HG03060 (cell line): ENCODE measurements around the gene RARRES2.
"Not testable (repeated sequence)": the region's sequence is repeated elsewhere in the genome, so short reads cannot be mapped to it uniquely, and the experiment has no call there.

Source experiments
- ATAC-seq: cut with Tn5 transposase; IDR thresholded peaks from one replicate; pipeline ENCODE4 v1.9.1; 2021; ENCODE audit warnings: low read depth, moderate number of reproducible peaks; ENCODE audit not compliant: unreplicated experiment

Gene RARRES2

DNA sequence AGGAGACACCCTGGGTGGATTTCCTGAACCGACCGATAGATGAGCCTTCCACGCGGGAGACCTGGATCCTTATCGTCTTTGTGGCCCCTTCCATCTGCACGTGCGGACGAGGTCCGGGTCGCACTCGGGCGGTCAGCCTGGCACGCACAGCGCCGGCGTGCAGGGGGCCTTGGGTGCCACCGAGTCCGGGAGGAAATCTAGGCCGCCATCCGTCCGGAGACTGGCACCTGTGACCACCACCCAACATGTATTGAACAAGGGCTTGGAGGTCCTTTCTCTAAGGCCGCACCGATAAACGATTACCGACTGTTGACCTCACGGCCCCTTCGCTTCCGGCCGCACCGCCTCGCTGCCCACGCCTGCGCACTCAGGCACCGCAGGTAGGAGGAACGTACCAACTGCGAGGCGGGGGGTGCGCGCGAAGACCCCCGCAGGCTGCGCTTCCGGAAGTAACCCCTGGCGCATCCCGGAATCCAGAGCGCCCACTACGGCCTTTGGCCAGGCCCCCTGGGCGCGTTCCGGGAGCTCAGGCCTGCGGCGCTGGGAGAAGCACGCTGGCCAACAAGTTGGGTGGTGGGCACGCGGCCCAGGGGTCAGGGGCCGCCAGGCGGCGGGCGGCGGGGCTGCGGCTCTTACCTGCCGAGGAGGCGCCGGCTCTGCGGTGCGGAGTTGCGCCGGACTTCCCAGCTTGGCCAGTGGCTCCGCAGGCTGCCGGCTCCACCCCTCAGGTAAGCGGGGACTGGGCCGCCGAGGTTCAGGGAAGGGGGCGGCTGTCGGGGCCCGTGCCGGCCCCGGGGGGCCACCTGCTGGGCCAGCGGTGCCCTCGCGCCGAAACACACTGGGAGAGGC, 18.4 kb downstream of the RARRES2 start, which contains the start of the genes ACTR3C and LRRC61:
Gene ACTR3C, minus strand, starts transcription at position 713 of the 849 bp plus-strand sequence. CDS start 28,249 bp downstream, outside the sequence.
Gene LRRC61, plus strand, starts transcription at position 523 of the 849 bp plus-strand sequence. CDS start 13,507 bp downstream, outside the sequence.
- no peak for ATAC-seq

DNA sequence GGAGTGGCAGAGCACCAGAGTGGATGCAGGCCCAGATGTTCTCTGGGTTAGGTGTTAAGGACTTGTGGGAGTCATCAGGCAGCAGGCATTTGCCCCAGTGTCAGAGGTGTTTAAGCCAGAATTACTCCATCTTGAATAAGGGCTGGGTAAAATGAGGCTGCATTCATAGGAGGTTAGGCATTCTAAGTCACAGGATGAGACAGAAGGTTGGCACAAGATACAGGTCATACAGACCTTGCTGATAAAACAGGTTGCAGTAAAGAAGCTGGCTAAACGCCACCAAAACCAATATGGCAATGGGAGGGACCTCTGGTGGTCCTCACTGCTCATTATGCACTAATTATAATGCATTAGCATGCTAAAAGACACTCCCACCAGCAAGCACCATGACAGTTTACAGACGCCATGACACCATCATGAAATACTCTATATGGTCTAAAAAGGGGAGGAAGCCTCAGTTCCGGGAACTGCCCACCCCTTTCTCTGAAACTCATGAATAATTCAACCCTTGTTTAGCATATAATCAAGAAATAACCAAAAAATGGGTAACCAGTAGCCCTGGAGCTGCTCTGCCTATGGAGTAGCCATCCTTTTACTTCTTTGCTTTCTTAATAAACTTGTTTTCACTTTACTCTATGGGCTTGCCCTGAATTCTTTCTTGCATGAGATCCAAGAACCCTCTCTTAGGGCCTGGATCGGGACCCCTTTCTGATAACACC, 19.2 kb downstream of the RARRES2 start:
- no peak for ATAC-seq

DNA sequence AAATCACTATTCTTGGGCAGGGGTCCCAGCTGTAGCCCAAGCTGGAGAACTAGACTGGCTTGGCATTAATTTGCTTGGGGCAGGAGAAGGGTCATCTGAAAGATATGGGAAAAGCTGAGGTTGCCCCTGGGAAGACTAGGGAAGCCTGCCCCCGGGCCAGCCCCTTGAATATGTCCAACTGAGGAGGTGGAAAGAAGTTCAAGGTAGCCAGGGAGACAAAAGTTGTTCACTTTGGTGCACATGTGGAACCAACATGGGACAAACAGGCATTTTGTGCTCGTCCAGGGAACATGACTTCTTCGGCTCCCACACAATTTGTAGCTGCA, 19.7 kb downstream of the RARRES2 start:
- ATAC-seq: no peak

DNA sequence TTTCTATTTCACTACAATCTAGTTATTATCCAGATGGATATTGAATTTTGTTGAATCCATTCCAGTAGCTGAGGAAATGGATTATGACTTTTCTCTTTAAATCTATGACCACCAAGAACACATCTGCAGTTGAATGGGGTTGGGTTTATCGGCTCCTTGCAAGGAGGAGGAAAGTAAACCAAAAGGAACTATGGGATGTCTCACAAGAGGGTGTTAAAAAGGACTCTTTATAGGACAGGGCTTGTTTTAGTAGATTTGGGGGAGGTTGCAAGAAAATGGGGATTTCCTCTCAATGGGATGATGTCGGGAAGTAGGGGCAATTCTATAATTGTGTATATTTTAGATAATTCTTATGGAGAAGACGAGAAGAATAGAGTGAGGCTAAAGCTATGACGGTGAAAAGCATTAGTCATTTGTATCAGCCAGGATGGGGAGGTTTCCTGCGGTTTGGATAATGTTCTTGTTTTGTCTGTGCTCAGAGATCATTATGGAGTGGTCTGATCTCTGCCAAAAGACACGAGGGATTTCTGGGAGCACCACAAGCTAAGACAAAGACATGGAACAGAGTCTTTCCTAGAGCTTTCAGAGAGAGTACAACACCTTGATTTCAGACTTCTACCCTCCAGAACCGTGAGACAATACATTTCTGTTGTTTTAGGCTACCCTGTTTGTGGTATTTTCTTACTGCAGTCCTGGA, 23.5 kb downstream of the RARRES2 start:
- no peak for ATAC-seq

DNA sequence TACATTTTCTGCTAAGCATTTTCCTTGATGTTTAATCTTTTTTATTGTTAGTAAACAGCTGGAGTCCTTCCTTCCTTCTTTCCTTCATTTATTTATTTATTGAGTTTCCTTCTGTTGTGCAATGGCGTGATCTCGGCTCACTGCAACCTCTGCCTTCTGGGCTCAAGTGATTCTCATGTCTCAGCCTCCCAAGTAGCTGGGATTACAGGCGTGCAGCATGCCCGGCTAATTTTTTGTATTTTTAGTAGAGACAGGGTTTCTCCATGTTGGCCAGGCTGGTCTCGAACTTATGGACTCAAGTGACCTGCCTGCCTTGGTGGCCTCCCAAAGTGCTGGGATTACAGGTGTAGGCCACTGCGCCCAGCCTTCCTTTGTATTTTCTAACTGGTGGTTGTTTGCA, 24.4 kb downstream of the RARRES2 start:
- ATAC-seq: not testable (repeated sequence)

DNA sequence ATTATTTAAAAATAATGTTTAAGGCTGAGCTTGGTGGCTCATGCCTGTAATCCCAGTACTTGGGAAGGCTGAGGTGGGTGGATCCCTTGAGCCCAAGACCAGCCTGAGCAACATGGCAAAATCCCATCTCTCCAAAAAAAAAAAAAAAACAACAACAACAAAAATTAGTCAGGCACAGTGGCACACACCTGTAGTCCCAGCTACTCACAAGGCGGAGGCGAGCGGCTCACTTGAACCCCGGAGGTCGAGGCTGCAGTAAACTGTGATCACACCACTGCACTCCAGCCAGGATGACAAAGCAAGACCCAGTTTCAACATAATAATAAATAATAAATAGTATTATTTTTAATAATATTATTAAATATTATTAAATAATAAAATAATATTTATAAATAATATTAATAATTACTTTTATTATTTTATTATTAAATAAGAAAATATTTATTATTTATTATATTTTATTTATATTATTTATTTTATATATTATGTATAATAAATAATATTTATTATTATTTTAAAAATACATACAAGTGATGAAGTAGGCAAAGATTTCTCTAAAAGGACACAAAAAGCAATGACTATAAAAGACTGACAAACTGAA, 26.7 kb downstream of the RARRES2 start:
- no peak for ATAC-seq

DNA sequence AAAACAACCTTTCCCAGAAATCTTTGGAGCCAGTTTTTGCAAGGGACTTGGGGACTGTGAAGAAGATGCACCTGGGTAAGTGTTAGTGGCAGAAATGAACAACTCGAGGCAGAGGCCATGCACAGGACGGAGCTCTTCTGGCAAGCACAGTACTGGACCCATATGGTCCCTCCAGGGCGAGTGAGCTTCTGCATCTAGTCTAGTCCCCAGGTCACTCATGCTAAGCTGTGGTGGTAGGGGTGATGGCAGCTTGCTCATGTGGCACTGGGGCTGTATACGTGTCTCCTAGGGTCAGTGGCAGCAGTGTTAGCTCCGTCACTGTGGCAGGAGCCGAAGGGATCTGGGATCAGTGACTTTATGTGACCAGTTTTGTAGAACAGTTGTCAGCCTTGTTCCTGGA, 27.6 kb downstream of the RARRES2 start:
- ATAC-seq: no peak

DNA sequence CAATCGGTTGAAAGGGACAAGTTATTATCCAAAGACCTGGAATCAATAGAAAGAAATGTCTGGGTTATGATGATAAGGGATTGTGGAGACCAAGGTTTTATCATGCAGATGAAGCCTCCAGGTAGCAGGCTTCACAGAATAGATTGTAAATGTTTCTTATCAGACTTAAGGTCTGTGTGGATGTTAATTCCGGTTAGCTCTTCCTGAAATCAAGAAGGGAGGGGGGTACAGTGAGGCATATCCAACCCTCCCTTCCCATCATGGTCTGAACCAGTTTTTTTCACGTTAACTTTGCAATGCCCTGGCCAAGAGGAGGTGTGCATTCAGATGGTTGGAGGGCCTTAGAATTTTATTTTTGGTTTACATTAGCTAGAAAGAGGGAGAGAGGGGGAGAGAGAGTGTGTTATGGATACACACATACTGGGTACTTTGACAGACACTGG, 28.0 kb downstream of the RARRES2 start:
- no peak for ATAC-seq

DNA sequence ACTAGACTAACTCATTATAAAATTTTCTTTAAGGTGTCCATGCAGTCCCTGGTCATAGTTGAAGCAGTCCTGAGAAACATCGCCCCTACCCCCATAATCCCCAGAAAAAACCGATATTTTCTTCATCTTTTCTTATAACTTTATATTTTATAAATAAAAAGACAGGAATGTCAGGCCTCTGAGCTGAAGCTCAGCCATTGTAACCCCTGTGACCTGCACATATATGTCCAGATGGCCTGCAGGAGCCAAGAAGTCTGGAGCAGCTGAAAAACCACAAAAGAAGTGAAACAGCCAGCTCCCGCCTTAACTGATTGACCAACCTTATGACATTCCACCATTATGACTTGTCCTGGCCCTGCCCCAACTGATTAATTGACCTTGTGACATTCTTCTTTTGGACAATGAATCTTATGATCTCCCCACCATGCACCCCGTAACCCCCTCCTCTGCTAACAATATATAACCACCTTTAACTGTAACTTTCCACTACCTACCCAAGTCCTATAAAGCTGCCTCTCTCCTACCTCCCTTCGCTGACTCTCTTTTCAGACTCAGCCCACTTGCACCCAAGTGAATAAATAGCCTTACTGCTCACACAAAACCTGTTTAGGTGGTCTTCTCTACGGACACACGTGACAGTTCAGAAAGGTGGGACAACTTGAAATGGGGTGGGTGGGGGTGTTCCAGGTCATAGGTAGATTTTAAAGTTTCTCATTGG, 28.6 kb downstream of the RARRES2 start:
- not testable (repeated sequence) for ATAC-seq

DNA sequence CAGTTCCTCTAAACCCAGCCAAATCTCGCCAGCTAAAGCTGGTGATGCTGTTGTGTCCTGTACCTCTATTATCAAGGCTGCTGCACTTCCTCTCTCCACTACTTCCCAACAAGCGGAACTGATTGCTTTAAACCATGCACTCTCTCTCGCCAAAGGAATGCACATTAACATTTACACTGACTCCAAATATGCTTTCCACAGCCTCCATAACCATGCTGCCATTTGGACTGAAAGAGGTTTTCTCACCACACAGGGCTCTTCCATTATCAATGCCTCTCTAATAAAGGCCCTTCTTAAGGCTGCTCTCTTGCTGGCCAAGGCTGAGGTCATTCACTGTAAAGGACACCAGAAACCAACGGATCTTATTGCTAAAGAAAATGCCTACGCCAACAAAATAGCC, 29.7 kb downstream of the RARRES2 start:
- no peak for ATAC-seq

DNA sequence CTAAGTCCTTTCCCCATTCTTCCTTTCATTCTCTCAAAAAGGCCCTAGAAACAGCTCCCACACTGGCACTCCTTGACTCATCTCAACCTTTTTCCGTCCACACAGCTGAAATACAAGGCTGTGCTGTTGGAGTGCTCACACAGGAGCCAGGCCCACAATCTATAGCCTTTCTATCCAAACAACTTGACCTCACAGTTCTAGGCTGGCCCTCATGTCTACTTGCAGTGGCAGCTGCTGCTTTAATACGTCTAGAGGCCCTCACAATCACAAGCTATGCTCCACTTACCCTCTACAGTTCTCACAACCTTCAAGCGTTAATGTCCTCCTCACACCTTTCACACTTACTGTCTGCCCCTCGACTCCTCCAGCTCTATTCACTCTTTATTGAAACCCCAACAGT, 30.3 kb downstream of the RARRES2 start:
- no peak for ATAC-seq

DNA sequence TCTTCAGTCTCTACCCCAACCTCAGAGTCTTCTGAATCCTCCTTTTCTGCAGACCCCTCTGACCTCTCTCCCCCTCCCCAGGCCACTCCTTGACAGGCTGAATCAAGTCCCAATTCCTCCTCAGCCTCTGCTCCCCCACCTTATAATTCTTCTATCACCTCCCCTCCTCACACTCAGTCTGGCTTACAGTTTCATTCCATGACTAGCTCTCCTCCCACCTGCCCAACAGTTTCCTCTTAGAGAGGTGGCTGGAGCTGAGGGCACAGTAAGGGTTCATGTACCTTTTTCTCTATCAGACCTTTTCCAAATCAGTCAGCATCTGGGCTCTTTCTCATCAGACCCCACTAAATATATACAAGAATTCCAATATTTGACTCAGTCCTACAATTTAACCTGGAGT, 32.9 kb downstream of the RARRES2 start:
- ATAC-seq: no peak

DNA sequence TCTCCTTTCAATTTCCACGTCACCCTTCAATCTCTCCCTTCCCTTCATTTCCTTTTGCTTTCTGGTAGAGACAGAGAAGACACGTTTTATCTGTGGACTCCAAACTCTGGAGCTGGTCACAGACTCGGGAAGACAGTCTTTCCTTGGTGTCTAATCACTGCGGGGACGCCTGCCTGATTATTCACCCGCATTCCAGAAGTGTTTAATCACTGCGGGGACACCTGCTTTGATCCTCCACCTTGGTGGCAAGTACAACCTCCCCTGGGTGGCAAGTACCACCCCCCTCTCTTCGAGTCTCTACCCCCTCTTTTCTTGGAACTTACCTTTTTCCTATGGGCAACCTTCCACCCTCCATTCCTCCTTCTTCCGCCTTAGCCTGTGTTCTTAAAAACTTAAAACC, 33.5 kb downstream of the RARRES2 start:
- no peak for ATAC-seq

DNA sequence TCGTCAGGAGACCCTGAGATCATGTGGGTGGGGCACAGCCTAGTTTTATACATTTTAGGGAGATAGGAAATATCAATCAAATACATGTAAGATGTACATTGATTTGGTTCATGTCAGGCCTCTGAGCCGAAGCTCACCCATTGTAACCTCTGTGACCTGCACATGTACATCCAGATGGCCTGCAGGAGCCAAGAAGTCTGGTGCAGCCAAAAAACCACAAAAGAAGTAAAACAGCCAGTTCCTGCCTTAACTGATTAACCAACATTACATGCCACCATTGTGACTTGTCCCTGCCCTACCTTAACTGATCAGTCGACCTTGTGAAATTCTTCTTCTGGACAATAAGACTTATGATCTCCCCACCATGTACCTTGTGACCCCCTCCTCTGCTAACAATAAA, 34.3 kb downstream of the RARRES2 start:
- ATAC-seq: no peak

DNA sequence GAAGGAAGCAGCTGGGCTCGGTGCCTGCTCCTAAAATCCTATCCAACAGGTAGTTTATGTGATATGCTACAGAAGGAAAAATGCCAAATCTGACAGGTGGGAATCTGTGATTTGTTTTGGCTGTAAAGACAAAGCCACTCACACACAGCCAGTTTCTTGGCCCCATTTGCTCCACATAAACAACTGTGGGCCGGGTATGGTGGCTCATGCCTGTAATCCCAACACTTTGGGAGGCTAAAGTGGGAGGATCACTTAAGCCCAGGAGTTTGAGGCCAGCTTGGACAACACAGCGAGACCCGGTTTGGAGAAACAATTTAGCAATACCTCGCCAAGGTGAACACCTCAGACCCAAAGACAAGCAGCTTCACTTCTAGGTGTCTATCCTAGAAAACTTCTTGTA, 35.1 kb downstream of the RARRES2 start:
- not testable (repeated sequence) for ATAC-seq

DNA sequence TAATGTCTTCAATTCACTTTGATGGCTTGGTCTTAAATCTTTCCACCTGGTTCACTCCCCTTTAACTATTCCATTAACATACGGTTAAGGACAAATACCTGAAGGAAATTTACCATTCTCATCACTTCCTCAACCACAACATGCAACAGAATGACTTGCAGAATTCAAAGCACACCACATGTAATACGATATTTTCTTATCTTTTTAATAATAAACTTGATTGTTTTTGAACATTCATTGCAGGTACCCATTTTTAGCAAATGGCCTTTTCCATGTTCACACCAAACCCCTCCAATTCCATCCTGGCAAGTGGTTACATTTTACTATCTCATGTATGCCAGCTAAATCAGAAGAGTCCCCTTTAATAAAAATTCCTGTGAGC, 35.5 kb downstream of the RARRES2 start:
- not testable (repeated sequence) for ATAC-seq

DNA sequence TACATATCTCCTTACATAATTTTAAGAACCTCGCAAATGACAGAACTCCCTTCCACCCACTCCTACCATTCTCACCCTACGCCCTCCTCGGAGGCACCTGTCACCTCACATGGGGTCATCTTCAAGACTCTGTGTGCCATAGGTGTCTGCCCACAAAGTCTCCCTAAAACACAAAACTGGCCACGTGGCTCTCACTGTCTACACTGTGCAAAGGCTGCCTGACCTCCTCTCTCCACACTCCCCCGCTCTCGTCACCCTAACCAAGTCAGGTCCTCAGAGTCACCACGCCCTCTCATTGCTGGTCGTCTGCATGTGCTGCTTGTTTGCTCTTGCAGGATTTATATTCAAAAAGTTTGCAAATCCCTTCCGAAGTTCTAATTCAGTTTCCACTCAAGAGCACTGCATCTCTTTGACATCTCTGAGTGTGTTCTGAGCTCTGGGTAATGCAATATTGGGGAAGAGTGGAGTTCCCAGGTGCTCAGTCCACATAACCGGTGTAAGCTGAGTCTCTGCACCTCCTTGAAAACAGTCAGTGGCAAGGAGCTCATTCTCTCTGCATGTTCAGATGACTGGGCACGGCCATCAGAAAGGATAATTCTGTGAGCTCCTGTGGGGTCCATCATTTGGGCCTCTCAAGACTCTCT, 36.0 kb downstream of the RARRES2 start:
- ATAC-seq: not testable (repeated sequence)

DNA sequence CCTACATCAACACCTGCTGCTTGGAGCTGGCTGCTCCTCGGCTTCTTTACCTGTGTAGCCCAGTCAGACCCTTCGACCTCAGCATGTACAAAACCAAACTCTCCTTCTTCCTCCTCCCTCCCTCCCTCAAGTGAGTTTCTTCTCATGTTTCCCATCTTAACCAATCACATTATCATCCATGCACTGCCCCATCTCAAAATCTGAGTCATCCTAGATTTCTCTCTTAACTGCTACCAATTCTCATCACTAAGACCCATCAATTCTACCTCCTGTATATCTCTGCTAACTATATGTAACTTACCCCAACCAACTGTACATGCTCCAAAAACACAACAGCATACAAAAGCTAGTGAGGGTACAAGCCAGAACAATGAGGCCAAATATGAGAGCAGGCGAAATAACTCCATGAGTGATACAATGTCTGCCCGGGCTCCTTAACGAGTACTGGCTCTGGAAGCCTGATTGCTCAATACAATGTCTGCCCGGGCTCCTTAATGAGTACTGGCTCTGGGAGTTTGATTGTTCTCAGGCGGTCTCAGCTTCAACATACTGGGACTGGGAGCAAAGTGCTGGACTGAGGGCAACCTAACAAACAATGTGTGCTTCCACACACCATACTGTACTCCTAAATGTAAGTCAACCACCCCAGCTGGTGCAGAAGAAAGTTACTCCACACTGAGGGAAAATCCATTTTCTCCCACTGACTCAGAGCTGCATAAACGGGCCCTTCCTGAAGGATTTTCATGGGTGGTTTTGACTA, 36.8 kb downstream of the RARRES2 start:
- ATAC-seq: not testable (repeated sequence)

DNA sequence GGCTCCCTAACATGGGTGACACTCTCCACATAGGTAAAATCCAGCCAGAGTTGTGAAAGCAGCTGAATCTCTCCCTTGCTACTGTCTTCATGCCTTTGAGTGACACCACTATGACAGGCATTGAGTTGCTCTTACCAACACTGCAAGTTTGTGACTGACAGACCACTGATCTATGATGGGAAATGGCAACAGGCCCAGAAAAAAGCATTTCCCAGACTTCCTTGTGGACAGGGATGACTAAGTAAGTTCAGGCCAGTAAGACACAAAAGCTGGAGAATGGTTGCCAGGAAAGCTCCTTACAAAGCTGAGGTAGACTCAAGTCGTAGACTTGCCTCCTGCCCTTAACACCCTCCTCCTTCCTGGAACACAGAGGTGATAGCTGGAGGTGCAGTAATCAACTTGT, 38.5 kb downstream of the RARRES2 start:
- not testable (repeated sequence) for ATAC-seq
